Thoracic aorta (tissue), 2 donors: Measurements from ENCODE around the gene VAV2. TPM values are rescaled to one million over a fixed set of nuclear protein-coding genes. Genes with fewer than 3 reads are reported as not detected.

ENCODE experiments used
- ATAC-seq: fragments of 150-250 bp; one replicate; pipeline ENCODE4 v1.8.0; 2017; ENCODE audit warnings: low read depth; ENCODE audit not compliant: insufficient number of reproducible peaks, low FRiP score
- DNase-seq: peaks from one replicate; pipeline ENCODE4 v3.0.0-alpha.2; 2020; ENCODE audit warnings: low spot score
- H3K27ac ChIP-seq, 2 donors: fragments of 200-600 bp; sonication (generic); 1 replicate in 1 of 2; 2 replicates in 1 of 2; pipeline ENCODE4 v1.5.1; 2016; ENCODE audit warnings: mild to moderate bottlenecking in 2 of 2, moderate library complexity in 2 of 2
- H3K27me3 ChIP-seq: fragments of 200-600 bp; sonication (generic); replicated peaks from 2 replicates; pipeline ENCODE4 v1.6.0; 2016; ENCODE audit warnings: mild to moderate bottlenecking; ENCODE audit not compliant: insufficient read depth
- H3K36me3 ChIP-seq: fragments of 200-600 bp; sonication (generic); one replicate; pipeline ENCODE4 v1.5.1; 2016
- H3K4me1 ChIP-seq, 2 donors: fragments of 200-600 bp; sonication (generic); 1 replicate in 1 of 2; 2 replicates in 1 of 2; pipeline versions ENCODE4 v1.5.1 to v1.6.0; 2016; ENCODE audit warnings: low read depth in 2 of 2, mild to moderate bottlenecking in 1 of 2; ENCODE audit not compliant: control insufficient read depth in 1 of 2
- H3K4me3 ChIP-seq: fragments of 200-600 bp; sonication (generic); 2 replicates; pipeline ENCODE4 v1.5.1; 2016; ENCODE audit warnings: mild to moderate bottlenecking
- H3K9me3 ChIP-seq: fragments of 200-600 bp; sonication (generic); 2 replicates; pipeline ENCODE4 v1.5.1; 2016
- CTCF ChIP-seq: fragments of 200-600 bp; sonication (generic); IDR thresholded peaks from one replicate; pipeline ENCODE4 v1.5.1; 2019; ENCODE audit warnings: antibody characterized with exemption
- total RNA-seq, 2 donors: library from RNA; depleted of rRNA; stranded (reverse); fragments of >200 nt; gene quantifications; one replicate each; pipeline versions ENCODE4 v1.1.0 to v1.2.3, GENCODE V29; 2016

The VAV2 gene
- total RNA-seq, 2 donors from 2014 or later, result 10.1 to 11.5 TPM

- no peaks in the 10 kb centered on the region for H3K4me1 ChIP-seq
- no peaks in the 10 kb centered on the region for H3K9me3 ChIP-seq
- DNase-seq (no peak), ATAC-seq (no peak)
- TF ChIP-seq CTCF, result no peak
- no peak overlapping the region for H3K4me3 ChIP-seq
- H3K36me3 ChIP-seq, result no peaks in the 10 kb centered on the region
- H3K27ac ChIP-seq, result no peak overlapping the region
- H3K27me3 ChIP-seq, result no peaks in the 10 kb centered on the region
Measured at GRCh38 chr9:133807818-133808217, 184.3 kb downstream of the VAV2 start.

GRCh38 chr9:133807037-133807436 is 185.1 kb downstream of the VAV2 start:
- Histone ChIP-seq H3K36me3 (no peaks in the 10 kb centered on the region), H3K27ac (no peak overlapping the region), H3K4me3 (no peak overlapping the region), H3K4me1 (no peaks in the 10 kb centered on the region), H3K27me3 (no peaks in the 10 kb centered on the region), H3K9me3 (no peaks in the 10 kb centered on the region)
- no peak for TF ChIP-seq CTCF
- ATAC-seq, result no peak
- DNase-seq, result no peak

- Histone ChIP-seq H3K4me3 (no peak overlapping the region), H3K4me1 (no peaks in the 10 kb centered on the region), H3K27me3 (no peaks in the 10 kb centered on the region), H3K36me3 (no peaks in the 10 kb centered on the region), H3K27ac (no peak overlapping the region), H3K9me3 (no peaks in the 10 kb centered on the region)
- DNase-seq, result no peak
- ATAC-seq, result no peak
- no peak for TF ChIP-seq CTCF
Measured at GRCh38 chr9:133806623-133807010, 185.5 kb downstream of the VAV2 start.

GRCh38 chr9:133805876-133806622 is 186.1 kb downstream of the VAV2 start:
- no peaks in the 10 kb centered on the region for H3K36me3 ChIP-seq
- no peaks in the 10 kb centered on the region for H3K9me3 ChIP-seq

GRCh38 chr9:133804199-133804598 is 187.9 kb downstream of the VAV2 start:
- Histone ChIP-seq H3K27ac (no peak overlapping the region), H3K27me3 (no peaks in the 10 kb centered on the region), H3K4me1 (no peaks in the 10 kb centered on the region), H3K4me3 (no peak overlapping the region), H3K36me3 (no peaks in the 10 kb centered on the region), H3K9me3 (no peaks in the 10 kb centered on the region)
- no peak for TF ChIP-seq CTCF
- no peak for DNase-seq
- no peak for ATAC-seq

More at GRCh38 chr9:133805876-133806622, 186.1 kb downstream of the VAV2 start:
- no peak for ATAC-seq
- no peak for TF ChIP-seq CTCF
- Histone ChIP-seq H3K27ac (no peak overlapping the region), H3K4me1 (no peaks in the 10 kb centered on the region), H3K27me3 (no peaks in the 10 kb centered on the region), H3K4me3 (no peak overlapping the region)
- DNase-seq, result no peak
